EL (cell line): ENCODE measurements around the gene RFC1.
A peak's percentile ranks its signal among the peaks of the same experiment; 100 is the strongest.
"Not testable (repeated sequence)": the region's sequence is repeated elsewhere in the genome, so short reads cannot be mapped to it uniquely, and the experiment has no call there.

Experiments
- DNase-seq: peaks from one replicate; pipeline ENCODE4 v3.0.0-alpha.2; 2016

The RFC1 gene

DNA sequence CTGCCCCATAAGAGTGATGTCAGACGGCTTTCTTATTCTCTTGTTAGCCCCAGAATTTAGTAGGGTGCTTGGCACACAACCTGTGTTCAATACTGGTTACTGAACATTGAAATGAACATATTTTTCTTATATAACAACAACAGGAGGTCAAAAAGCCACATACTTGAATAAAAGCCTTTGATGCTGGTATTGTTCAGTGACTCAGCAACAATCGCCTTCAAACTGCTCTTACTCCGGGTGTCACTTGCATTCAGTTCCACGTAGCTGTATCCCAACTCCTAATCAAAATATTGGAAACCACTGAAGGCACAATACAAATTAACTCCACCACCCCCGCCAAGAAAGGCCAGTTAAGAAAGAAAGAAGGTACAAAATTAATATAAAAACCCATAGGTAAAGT lies 61.5 kb downstream of the RFC1 start:
- DNase-seq, result no peak

DNA sequence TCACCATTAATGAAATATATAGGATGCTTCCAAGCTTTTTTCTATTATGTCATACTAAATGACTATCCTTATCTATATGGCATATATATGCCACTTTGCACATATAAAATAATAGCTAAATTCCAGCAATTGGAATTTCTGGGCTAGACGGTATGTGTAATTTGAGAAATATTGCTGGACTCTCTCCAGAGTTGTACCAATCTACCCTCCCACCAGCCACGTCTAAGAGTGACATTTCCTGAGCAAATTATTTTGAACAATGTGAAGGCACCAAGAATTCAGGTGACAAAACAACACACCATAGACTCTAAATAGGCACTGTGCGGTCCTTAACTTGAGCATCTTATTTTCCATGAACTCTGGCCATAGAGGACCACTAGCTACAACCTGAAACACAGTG lies 62.3 kb downstream of the RFC1 start:
- no peak for DNase-seq

DNA sequence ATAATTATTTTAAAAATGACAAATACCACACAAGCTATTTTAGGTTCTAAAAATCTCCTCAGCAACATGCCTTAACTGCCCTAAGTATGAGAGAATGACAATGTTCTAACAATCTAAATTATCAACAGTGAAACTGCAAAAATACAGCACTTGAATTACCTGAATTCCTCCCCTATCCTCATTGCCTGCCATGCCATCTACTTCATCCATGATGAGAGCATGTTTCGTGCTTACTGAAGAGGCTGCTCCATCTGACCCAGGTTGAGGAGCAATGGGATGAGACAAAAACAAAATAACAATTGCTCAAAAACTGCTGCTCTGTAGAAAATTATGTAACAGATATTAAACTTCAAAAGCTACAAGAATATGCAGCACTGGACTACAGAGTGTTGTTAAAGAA lies 63.3 kb downstream of the RFC1 start:
- DNase-seq, result no peak

DNA sequence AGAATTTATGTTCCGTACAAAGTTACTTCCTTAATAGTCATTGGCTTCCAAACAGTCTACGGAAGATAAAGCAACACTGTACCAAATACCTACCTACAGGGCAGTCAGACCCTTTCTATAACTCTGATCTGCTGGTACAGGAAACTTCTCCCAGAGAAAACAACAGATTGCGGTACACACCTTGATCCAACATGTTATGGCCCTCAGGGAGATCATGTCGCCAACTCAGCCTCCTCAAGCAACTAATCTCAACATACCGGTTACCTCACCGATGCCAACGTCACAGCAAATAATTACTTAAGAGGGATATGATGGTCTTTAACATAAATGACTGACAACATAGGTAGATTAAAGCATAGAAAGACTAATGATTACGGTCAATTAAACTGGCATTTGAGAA lies 70.4 kb downstream of the RFC1 start:
- no peak for DNase-seq

DNA sequence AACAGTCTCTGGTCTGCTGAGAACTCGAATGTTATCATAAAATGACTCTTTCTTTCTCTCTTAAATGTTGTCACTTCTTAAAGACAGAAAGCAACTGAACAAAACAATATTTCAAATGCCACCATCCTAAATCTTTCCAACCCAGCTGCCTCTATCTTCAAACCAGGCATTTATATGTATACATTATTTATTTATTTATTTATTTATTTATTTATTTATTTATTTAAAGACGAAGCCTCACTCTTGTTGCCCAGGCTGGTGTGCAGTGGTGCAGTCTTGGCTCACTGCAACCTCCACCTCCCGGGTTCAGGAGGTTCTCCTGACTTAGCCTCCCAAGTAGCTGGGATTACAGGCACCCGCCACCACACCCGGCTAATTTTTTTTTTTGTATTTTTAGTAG lies 73.7 kb downstream of the RFC1 start:
- DNase-seq, result not testable (repeated sequence)

DNA sequence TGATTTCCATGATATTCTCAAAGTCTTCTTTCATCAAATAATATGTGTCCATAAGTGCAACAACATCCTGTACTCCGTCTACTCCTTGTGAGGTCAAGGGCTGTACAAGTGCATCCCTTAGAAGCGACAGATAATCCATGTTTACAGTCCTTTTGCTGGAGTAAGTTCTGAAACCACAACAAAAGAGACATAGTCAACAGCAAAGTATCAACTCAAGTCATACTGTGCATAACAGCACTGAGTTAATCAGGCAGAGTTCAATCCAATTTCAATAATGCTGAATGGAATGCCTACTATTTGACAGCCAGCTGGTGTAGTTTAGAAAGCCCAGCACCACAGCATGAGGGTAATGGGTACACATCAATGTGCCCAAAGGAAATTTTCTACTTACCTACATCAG lies 74.5 kb downstream of the RFC1 start:
- no peak for DNase-seq

DNA sequence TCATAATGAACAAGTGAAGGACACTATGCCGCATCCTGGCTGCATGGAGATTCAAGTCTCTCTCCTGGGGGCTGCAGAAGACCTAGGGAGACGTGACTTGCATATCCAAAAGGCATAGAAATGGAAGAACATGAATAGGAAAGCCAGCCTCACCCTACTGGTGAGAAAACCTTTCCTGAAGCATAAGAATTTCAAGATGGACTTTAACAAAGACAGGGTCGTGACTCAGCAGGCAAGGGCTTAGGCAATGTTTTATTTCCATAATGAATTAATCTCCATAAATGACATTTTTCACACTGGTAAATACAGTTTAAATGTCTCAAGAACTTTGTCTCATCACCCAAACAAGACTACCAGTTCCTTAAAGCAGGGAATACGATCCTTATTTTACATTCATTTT lies 78.9 kb downstream of the RFC1 start:
- no peak for DNase-seq

DNA sequence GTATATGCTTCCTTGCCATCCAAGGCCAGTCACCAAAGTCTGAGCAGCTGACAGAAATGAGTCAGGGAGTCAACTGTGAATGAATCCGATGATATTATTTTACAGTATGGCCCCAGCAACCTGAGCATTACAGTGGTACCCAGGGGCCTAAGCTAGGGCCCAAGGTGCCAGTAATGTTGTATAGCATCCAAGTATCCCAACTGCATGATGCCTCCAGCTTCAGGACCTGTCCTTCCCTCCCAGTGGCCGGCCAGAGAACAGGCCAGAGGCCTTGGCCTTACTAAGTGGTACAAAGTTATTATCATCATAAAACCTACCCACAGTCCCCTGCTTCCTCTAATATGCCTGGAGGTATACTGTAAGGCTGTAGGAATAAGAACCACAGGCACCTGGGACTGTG lies 79.9 kb downstream of the RFC1 start:
- DNase-seq, result no peak

DNA sequence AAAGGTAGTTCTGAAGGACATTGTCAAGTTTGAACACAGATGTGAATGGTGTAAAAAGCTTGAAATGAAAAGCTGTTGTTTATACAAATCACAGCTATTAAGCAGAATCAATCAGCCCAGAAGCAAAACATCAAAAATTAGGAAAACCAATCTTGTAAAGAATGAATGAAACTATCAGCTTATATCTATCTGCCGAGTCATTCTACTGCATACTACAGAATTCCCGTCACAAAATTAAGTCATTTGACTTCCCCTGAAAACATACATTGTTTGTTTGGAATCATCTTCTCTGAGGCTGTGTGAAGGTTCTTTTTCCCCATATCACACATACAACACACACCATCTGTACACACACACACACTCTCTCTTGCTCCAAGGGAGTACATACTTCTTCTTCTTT lies 80.3 kb downstream of the RFC1 start:
- DNase-seq, result no peak

DNA sequence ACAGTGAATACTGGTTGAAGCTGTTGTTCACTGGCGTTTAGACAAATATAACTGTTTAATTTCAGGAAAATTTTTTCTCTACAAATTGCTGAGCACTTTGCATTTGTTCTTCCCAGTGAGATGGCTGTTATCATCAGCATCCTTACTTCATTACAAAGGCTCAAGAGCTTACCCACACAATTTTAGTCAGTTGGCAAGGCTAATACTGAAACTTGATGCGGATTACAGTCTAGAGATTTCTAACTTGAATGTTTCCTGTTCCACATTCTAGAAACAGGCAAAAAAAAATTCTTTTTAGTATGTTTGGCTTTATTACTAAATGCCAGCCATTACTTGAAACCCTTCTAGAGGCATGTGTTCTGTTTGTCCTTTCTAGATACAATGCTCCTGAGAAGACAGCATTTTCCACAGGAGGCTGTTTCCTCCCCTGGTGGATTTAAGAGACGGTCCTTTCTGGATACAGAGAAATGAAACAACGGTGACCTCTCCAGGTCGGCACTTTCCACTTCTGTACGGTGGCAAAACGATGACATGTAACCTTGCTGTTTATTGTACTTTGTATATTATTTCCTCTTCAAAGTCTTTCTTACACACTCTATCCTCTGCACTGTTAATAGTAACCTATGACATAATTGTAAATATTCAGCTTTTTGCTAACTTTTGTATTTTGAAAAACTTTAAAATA lies 80.9 kb downstream of the RFC1 start:
- DNase-seq, result no peak

DNA sequence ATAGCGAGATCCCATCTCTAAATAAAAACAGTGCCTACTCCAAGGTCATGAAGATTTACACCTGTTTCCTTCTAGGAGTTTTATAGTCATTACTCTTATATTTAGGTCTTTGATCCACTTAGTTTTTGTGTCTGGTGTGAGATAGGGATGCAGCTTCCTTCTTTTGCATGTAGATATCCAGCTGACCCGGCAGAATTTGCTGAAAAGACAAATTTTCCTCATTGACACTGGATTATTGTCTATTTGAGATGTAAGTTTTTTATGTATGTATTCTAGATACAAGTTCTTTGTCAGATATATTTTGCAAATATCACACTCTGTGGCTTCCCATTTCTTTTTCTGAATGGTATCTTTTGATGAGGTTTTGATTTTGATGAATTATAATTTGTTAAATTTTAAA lies 85.4 kb downstream of the RFC1 start:
- DNase-seq, result no peak

DNA sequence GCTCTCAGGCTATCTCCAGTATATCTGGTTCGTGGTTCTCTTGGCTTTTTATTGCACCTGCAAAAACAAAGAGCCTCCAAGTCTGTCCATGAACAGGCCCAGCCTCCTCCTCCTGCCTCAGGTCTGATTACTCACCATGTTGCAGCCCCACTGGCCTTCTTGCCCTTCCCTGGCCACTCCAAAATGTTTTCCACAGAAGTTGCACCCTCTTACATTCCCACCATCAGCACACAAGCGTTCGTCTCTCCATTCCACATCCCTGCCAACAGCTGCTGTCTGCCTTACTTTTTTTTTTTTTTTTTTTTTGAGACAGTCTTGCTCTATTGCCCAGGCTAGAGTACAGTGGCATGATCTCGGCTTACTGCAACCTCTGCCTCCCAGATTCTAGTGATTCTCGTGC lies 86.7 kb downstream of the RFC1 start:
- DNase-seq, result no peak

DNA sequence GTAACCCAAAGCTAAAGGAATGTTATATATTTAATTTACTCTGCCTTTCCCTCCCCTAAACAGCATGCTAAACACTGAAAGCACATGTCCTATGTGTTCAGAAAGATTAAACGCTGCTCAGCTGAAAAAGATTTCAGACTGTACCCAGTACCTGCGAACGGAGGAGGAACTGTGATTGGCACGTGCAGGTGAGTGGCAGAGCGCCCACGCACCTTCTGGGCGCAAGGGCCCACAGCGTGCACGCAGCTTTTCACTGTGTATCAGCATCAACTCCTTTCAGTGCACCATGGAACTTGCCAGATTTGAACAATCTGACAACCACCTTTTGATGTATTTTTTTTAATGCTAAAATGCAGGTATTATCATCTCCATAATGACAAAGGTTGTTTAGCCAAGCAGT lies 87.7 kb downstream of the RFC1 start:
- no peak for DNase-seq

DNA sequence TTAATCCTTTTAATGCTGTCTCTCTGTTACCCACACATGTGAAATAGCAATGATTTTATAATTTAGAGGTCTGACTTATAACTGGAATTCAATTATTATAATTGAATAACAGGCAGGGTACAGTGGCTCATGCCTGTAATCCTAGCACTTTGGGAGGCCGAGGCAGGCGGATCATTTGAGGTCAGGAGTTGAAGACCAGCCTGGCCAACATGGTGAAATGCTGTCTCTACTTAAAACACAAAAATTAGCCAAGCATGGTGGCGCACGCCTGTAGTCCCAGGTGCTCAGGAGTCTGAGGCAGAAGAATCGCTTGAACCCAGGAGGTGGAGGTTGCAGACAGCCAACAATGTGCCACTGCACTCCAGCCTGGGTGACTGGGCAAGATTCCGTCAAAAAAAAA lies 88.5 kb downstream of the RFC1 start:
- not testable (repeated sequence) for DNase-seq

DNA sequence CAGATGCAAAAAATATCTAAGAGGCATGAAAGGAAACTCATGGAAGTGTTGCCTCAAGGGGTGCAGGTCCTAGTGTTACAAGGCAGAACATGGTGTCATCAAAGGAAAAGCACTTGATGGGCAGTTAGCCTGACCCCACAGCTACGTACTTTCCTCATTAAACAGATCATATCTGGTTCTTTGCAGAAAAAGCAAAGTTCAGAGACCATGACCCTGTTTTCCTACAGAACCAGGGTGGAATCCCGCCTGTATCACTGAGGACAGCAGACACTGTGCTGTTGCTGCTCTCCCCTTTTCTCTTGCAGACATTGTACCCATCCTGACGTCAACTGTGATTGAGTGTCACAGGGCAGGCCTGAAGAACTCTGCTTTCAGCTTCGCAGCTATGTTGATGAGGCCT lies 91.7 kb downstream of the RFC1 start:
- no peak for DNase-seq

DNA sequence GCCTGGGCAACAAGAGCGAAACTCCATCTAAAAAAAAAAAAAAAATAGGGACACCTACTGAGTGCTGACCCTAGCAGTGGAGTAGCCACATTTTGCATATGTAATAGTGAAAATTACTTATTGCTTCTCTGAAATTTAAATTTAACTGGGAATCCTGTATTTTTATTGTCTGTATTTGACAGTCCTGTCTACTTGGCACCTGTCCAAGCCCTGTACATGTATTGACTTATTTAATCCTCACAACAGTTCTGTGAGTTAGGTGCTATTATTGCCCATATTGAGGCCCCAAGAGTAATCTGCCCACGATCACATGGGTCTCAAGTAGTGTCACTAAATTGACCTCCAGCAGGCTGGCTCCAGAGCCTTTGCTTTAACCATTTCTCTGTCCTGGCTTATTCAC lies 102.3 kb downstream of the RFC1 start:
- no peak for DNase-seq

DNA sequence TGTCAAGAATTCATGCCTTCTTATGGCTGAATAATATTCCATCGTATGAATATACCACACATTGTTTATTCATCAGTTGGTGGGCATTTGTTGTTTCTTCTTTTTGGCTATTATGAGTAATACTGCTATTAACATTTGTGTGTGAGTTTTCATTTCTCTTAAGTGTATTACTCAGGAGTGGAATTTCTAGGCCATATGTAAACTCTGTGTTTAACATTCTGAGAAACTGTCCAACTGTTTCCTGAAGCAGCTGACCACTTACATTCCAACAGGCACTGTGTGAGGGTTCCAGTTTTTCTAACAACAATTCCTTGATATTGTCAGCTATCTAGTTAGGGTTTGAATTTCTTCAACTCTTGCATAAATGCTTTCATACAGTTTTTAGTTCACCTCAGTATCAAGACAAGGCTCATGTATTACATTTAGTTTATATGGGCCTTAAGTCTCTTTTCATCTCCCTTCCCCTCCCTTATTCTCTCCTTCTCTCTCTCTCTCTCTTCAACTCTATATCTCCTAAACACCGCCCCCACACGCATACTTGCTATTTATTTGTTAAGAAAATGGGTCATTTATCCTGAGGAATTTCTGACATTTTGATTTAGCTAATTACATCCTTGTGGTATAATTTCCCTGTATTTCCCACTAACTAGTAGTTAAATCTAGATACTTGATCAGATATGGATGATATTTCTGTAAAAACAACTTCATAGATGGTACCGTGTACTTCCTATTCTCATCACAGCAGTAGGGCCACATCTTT lies 106.4 kb downstream of the RFC1 start:
- peak; percentile 37 for DNase-seq

DNA sequence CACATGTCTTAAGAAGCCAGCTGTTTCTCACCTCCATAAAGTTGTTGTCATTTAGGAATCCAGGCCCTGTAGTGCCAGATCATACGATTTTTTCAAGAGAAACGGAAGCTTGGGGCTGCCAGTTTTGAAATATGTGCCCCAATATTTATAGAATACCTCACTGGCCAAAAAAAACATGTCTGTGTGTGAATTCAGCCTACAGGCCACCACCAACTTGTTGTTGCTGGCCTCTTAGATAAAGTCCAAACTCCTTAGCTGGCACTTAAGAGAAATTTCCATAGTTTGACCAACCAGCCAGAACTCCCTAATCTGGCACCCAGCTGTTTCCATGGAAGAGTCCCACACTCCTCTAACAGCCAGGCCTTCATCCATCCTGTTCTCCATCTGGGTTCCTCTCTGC lies 109.7 kb downstream of the RFC1 start:
- DNase-seq, result peak; percentile 34

DNA sequence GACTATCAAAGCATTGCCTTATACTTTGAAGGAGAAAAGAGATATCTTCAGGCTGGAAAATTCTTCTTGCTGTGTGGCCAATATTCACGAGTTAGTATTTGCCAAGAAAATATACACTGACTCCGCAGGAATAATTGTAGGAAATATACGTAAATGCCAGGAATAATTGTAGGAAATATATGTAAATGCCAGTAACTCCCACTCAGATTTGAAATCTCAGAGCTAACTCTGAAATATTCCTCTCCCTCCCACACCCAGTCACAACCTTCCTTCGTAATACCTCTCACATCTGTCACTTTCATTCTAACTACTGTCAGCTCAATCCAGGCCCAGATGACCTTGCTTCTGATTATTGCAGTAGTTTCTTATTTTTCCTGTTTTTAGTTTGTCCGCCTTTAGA lies 110.3 kb downstream of the RFC1 start:
- no peak for DNase-seq

DNA sequence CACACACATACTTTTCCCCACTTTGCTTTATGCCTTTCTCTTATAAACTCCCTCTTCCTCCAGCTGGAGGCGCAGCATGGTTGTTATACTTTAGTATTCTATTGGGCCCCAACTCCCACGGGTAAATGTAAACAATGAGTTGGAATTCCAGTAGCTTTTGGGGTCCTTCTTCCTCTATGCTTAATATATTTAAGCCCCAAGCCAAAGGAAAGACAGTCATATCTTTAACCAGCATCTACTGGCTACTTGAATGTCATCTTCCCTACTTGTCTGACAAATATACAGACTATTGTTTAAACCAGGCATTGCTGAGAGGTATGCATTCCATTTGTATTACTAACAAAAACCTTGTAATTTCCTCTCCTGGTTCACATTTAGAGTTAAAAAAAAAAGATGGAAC lies 110.9 kb downstream of the RFC1 start:
- peak; percentile 64 for DNase-seq

DNA sequence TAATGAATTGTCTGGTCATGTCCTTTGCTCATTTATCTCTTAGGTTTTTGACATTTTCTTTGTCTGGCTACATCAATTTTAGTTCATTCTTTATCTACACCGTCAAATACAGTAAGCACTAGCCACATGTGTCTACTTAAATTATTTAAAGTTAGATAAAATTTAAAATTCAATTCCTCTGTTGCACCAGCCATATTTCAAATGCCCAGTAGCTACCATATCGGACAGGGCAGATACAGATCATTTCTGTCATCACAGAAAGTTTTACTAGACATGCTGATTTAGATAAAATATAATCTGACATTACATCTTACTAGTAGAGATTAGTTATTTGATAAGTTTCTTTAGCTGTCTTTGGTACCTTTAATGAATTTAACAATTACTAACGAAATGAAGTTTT lies 122.7 kb downstream of the RFC1 start:
- no peak for DNase-seq
